Measurements from ENCODE around the gene CCT2.

GRCh38 chr12:69647178-69647577, 61.9 kb downstream of the CCT2 start:
- TF ChIP-seq CHD2 (IDR thresholded peaks at IDR 0.05; ENCODE audit: low read depth, low read length) (no peak), REST (IDR thresholded peaks at IDR 0.05; ENCODE audit: borderline replicate concordance) (no peak), REST (CRISPR knock-in tag; IDR thresholded peaks at IDR 0.05; ENCODE audit: low read depth) (no peak)
